ENCODE measurements around the gene TAS2R38. TPM values are rescaled to one million over a fixed set of nuclear protein-coding genes. Genes with fewer than 3 reads are reported as not detected.

Gene TAS2R38
- total RNA-seq, 1 experiment from 2014 or later: not detected

DNA sequence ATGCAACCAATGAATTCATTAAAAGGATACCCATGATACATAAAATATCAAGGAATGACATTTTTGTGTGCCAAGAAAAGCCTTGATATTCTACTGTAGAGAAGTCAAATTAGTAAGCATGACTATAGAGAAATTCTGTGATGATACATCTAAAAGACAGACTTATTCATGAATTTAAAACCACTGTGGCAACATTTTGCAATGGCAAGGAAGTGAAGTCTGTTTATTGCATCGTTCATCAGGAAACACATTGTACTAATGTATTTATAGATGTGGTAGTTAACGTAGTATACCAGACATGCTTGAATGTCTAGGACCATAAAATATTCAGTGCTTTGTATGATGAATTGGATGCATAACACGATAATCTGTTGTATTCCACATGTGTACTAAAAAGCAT lies 17.5 kb downstream of the TAS2R38 start:
- H3K4me3 Mint-ChIP-seq (ENCODE audit: unreplicated experiment): no peak overlapping the region
- H3K27ac Mint-ChIP-seq (ENCODE audit: unreplicated experiment): no peak overlapping the region
- CTCF ChIA-PET: no interaction called here
- no peak for DNase-seq
- no TSS peak for BruUV-seq (replicated peaks)
- Histone ChIP-seq H3K4me1 (no peaks in the 10 kb centered on the region), H3K27me3 (replicated peaks; ENCODE audit: control insufficient read depth, insufficient read depth, low read length) (no peaks in the 10 kb centered on the region), H3K36me3 (ENCODE audit: control insufficient read depth, insufficient read depth, low read length) (no peaks in the 10 kb centered on the region), H3K9me3 (no peaks in the 10 kb centered on the region), H3K4me3 (ENCODE audit: low read depth, low read length) (no peak overlapping the region)
- no peaks in the 10 kb centered on the region for H3K4me1 Mint-ChIP-seq (ENCODE audit: low read depth, unreplicated experiment)
- H3K9me3 Mint-ChIP-seq (ENCODE audit: unreplicated experiment): no peaks in the 10 kb centered on the region
- H3K36me3 Mint-ChIP-seq (ENCODE audit: insufficient read depth, unreplicated experiment): no peaks in the 10 kb centered on the region
- TF ChIP-seq, protein P1, sequence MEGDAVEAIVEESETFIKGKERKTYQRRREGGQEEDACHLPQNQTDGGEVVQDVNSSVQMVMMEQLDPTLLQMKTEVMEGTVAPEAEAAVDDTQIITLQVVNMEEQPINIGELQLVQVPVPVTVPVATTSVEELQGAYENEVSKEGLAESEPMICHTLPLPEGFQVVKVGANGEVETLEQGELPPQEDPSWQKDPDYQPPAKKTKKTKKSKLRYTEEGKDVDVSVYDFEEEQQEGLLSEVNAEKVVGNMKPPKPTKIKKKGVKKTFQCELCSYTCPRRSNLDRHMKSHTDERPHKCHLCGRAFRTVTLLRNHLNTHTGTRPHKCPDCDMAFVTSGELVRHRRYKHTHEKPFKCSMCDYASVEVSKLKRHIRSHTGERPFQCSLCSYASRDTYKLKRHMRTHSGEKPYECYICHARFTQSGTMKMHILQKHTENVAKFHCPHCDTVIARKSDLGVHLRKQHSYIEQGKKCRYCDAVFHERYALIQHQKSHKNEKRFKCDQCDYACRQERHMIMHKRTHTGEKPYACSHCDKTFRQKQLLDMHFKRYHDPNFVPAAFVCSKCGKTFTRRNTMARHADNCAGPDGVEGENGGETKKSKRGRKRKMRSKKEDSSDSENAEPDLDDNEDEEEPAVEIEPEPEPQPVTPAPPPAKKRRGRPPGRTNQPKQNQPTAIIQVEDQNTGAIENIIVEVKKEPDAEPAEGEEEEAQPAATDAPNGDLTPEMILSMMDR (IDR thresholded peaks at IDR 0.05; ENCODE audit: insufficient read depth in 1 of 2, low read depth in 1 of 2, low read length in 1 of 2, severe bottlenecking in 1 of 2, unreplicated experiment in 1 of 2): no peak
- intact Hi-C loops (cut with micrococcal nuclease; ENCODE audit: unreplicated experiment): no loop called here
- POLR2A ChIA-PET: no interaction called here
- H3K27me3 Mint-ChIP-seq (ENCODE audit: insufficient read depth, unreplicated experiment): peaks cover 10% of the 10 kb centered on the region

DNA sequence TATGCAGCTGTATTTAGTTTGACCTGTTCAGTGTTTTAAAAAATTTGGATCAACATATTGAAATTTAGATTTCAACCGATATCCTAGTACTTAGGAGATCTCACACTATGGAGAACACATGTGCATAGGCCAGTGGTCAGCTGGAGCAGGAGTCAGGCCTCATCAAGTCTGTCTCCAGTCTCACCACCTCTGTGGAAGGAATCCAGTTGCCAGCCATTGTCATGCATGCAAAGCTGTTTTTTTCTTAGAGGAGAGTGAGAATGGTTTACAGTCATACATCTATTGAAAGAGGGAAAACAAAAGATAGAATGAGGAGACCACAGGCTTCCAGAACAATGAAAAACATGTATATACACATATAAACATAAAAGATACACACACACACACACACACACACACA lies 19.2 kb downstream of the TAS2R38 start:
- CTCF ChIA-PET: no interaction called here
- H3K27ac Mint-ChIP-seq (ENCODE audit: unreplicated experiment): no peak overlapping the region

DNA sequence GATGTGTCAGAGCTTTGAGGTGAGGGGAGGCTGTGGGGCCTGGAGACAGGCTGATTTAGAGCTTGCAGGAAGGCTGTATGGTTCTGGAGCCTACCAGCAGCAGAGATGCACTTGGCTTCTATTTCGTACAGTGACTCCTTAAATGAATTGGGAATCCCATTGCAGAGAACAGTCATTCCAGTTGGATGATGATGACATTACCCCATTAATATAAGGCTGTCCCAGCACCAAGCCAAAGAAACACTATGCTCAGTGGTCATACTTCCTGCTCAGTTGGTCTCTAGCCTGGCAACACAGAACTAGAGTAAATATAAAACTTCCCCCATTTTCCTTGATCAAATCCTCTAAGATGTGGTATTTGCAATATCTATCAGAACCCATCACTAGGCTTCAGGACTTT lies 21.1 kb downstream of the TAS2R38 start:
- CTCF ChIA-PET: no interaction called here
- Histone ChIP-seq H3K4me1 (no peaks in the 10 kb centered on the region), H3K9me3 (0 out of 2 replicates have a peak, but pooled peaks cover 2% of the 10 kb centered on the region), H3K4me3 (ENCODE audit: low read depth, low read length) (no peak overlapping the region), H3K36me3 (ENCODE audit: control insufficient read depth, insufficient read depth, low read length) (no peaks in the 10 kb centered on the region), H3K27me3 (replicated peaks; ENCODE audit: control insufficient read depth, insufficient read depth, low read length) (no peaks in the 10 kb centered on the region)
- TF ChIP-seq, protein P1 (IDR thresholded peaks at IDR 0.05; ENCODE audit: insufficient read depth in 1 of 2, low read depth in 1 of 2, low read length in 1 of 2, severe bottlenecking in 1 of 2, unreplicated experiment in 1 of 2): no peak
- no peak overlapping the region for H3K4me3 Mint-ChIP-seq (ENCODE audit: unreplicated experiment)
- no peak for DNase-seq
- no peak overlapping the region for H3K27ac Mint-ChIP-seq (ENCODE audit: unreplicated experiment)
- no peaks in the 10 kb centered on the region for H3K9me3 Mint-ChIP-seq (ENCODE audit: unreplicated experiment)
- H3K36me3 Mint-ChIP-seq (ENCODE audit: insufficient read depth, unreplicated experiment): no peaks in the 10 kb centered on the region
- no TSS peak for BruUV-seq (replicated peaks)
- intact Hi-C loops (cut with micrococcal nuclease; ENCODE audit: unreplicated experiment): no loop called here
- POLR2A ChIA-PET: no interaction called here
- no peaks in the 10 kb centered on the region for H3K4me1 Mint-ChIP-seq (ENCODE audit: low read depth, unreplicated experiment)
- H3K27me3 Mint-ChIP-seq (ENCODE audit: insufficient read depth, unreplicated experiment): peaks cover 8% of the 10 kb centered on the region

More for the DNA sequence above, 19.2 kb downstream of the TAS2R38 start:
- Histone ChIP-seq H3K4me3 (ENCODE audit: low read depth, low read length) (no peak overlapping the region), H3K27me3 (replicated peaks; ENCODE audit: control insufficient read depth, insufficient read depth, low read length) (no peaks in the 10 kb centered on the region), H3K4me1 (no peaks in the 10 kb centered on the region), H3K36me3 (ENCODE audit: control insufficient read depth, insufficient read depth, low read length) (no peaks in the 10 kb centered on the region), H3K9me3 (no peaks in the 10 kb centered on the region)
- POLR2A ChIA-PET: no interaction called here
- intact Hi-C loops (cut with micrococcal nuclease; ENCODE audit: unreplicated experiment): no loop called here
- no peak for DNase-seq
- Mint-ChIP-seq H3K9me3 (ENCODE audit: unreplicated experiment) (no peaks in the 10 kb centered on the region), H3K4me1 (ENCODE audit: low read depth, unreplicated experiment) (no peaks in the 10 kb centered on the region), H3K4me3 (ENCODE audit: unreplicated experiment) (no peak overlapping the region), H3K36me3 (ENCODE audit: insufficient read depth, unreplicated experiment) (no peaks in the 10 kb centered on the region), H3K27me3 (ENCODE audit: insufficient read depth, unreplicated experiment) (peaks cover 8% of the 10 kb centered on the region)
- BruUV-seq (replicated peaks): no TSS peak
- TF ChIP-seq, protein P1 (IDR thresholded peaks at IDR 0.05; ENCODE audit: insufficient read depth in 1 of 2, low read depth in 1 of 2, low read length in 1 of 2, severe bottlenecking in 1 of 2, unreplicated experiment in 1 of 2): no peak

All from Caco-2 (cell line).